Inflammatory macrophage treated with lipopolysaccharide for 1 hour (primary cell): Measurements from ENCODE around the gene SRA1.

ENCODE experiments used
- DNase-seq, 2 donors: peaks; one replicate each; pipeline ENCODE4 v3.0.0-alpha.2; 2020 to 2022

The SRA1 gene

DNA sequence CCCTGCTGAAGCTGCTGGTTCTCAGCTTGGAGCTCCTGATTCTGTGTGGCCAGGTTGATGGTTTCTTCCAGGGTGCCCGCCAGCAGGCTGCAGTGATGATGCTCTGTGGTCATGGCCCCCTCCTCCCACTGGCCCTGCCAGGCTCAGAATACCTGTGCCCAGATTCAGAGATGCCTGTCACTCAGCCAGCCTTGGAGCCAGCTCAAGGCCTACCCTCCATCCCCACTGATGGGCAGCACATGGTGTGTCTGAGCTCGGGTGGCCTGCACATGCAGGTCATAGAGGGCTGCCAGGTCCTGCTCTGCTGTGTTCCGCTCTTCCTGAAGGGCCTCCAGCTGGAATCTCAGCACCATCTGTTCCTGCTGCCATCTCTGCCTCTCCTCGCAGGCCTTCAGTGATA lies 12.8 kb upstream of the SRA1 start:
- no peak for DNase-seq

- DNase-seq, result peak; percentile 50 to 72
Observed at GRCh38 chr5:140569197-140569596, 11.9 kb upstream of the SRA1 start.

GRCh38 chr5:140568443-140569063 lies 11.3 kb upstream of the SRA1 start:
- no peak for DNase-seq

- DNase-seq, result no peak
Observed at GRCh38 chr5:140567871-140568270, 10.6 kb upstream of the SRA1 start.

- DNase-seq, result no peak
Observed at GRCh38 chr5:140567136-140567818, 10.0 kb upstream of the SRA1 start.

DNA sequence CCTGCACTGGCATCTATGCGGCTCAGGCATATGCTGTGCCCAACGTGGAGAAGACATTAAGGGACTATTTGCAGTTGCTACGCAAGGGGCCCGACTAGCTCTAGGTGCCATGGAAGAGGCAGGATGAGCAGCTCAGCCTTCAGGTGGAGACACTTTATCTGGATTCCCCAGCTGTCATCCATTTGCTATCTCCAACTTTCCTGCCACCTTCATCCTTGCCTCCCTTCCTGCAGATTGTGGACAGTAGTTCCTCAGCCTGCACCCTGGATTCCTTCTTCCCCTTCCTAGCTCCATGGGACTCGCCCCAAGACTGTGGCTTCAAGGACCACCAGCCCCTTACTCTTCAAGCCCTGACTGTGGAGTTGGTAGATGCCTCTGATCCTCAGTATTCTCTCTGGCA lies 9.4 kb upstream of the SRA1 start:
- no peak for DNase-seq

GRCh38 chr5:140565780-140566095 lies 8.5 kb upstream of the SRA1 start:
- no peak for DNase-seq

GRCh38 chr5:140565024-140565779 lies 7.9 kb upstream of the SRA1 start:
- DNase-seq, result no peak

DNA sequence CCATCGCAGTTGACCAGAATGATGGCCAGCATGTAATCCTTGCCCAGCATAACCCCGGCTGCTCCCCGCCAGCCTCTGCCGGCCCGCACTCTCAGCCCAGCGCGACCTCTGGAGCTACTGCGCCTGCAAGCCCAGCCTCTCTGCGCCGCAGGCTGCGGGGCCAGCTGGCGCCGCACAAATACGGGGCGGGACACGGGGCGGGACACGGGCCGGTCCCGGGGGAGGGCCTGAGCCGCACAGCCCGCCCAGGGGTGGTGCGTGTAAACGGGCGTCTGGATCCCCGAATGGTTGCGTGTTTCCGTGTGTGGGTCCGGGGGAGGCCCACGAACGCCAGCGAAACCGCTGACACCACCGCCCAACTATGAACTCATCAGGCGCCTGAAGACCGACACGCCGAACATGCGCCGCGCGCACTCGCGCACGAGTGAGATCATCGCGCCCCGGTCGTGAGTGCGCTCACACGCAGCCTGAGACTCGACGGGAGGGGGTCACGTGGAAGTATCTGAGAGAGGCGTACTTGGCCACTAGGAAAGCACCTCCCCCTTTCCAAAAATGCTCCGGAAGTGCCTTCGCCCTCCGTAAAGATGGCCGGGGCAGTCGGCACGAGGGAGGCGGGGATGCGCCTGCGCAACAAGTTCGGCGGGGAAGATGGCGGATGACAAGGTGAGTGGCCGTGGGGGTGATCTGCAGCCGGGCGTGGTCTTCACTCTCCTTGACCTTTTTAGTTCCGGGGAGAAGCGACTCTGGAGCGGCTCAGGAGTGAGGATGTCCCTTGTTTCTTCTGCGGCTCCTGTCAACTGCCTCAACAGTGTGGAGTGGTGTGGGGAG lies 7.1 kb upstream of the SRA1 start, which contains the start of the genes APBB3 and SLC35A4:
Gene APBB3 (minus strand): TSS at position 403 of the 828 bp plus-strand sequence. CDS start 353 bp downstream, at position 50.
Gene SLC35A4 (plus strand): TSS at position 633 of the 828 bp plus-strand sequence. CDS start 2,342 bp downstream, outside the sequence.
- peak; percentile 97 to 98 for DNase-seq

DNA sequence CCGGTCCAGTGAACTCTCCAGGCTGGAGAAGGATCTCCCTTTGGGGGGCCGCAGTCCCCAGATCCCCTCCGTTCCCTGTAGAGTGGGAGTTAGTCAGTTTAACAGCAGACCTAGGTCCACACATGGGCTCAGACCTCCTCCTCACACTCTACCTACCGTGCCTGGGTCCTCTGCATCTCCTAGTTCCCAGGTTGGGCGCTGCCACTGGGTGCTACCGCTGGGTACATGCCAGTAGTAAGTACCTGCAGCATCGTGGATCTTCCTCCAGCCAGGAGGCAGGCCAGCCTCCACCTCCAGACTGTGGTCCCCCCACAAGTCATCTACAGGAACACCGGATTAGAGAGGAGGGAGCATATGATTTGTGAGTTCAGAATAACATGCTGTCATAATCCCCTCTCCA lies 6.3 kb upstream of the SRA1 start:
- DNase-seq, result no peak

DNA sequence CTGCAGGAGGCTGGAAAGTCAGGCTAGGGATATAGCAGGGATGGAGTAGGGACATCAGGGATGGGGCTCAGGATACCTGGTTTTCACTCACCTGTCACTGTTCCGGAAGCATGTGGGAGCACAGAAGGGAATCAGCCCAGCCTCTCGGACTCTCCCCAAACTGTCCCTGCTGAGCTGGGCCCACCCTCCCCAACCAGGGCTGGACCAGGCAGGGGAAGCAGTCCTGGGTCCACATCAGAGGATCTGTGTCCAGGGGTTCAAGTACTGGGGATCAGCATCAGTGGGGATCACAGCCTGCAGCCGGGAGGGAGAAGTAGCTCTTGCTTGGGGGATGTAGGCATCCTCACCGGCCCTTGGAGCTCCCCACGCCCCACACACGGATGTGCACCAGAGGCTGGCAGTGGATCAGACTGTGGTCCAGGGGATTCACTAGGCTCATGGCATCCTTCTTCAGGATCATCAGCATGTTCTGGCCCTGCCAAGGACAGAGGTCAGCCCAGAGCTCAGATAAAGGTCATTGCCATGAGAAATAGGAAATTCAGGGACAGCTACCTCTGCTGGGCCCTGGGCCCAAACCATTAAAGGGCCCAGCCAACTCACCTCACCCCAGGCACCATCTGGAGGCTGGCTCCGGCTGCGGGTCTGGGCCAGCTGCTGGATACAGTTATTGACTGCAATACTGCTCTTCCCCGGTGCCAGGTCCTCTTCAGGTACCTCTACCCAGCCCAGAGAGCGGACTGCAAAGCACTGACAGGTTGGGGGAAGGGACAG lies 4.7 kb upstream of the SRA1 start:
- no peak for DNase-seq

- DNase-seq, result no peak
Observed at GRCh38 chr5:140560227-140560626, 3.0 kb upstream of the SRA1 start.

- DNase-seq, result no peak
Observed at GRCh38 chr5:140558542-140558941, 1.3 kb upstream of the SRA1 start.

DNA sequence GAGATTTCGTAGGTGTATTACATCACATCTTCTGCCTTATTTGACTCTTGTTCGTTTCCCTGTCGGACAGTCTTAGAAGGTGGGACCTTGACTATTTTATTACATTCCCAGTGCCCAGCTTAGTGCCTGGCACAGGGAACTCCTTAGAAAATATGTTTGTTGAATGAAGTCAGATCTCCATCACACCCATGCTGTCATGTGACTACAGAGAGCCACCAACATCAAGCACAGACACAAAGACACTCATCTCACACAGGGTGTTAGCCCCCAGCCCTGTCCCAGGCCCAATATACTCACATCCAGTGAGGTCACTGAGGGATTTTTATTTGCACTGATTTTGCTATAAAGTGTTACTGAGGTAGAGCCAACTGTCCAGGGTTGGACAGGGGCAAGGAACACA lies 692 bp upstream of the SRA1 start:
- DNase-seq, result no peak

DNA sequence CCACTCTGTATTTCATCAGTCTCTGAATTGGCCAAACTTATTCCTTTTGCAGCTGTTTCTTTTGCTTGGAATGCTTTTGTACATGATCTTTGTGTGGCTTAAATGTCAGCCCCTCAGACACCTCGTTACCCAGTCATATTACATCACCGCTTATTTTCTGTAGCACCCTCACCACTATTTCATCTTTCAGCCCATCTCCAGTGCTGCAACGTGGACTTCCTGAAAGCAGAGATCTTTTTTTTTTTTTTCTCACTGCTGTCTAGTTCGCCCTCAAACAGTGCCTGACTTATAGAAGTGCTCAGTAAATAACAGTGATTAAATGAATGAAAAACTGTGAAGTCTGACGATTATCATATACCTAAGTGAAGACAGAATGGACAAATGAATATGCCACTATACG lies 835 bp downstream of the SRA1 start:
- peak; percentile 40 to 52 for DNase-seq

DNA sequence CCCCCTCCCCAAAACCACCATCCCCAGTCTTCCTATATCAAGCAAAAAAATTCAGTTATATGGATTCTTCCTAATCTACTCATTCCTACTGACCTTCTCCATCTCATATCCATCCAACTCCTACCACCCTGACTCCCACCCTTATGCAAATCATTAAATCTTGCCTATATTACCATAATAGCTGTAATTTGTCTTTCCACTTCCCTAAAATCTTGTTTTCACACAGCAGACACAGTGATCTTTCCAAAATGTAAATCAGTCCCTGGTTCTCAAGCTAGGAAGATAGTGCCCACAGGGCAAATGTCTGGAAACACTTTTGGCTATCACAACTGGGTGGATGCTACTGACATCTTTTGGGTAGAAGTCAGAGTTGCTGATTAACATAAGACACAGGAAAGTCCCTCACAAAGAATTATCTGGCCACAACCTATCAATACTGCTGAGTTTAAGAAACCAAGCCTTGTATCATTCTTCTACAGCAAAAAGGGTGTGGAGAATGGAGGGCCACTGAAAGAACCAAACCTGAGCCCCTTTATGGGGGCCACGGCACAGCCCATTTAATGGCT lies 1.4 kb downstream of the SRA1 start:
- DNase-seq, result peak in 1 of 2 donors; percentile 25

GRCh38 chr5:140554454-140554853 lies 2.8 kb downstream of the SRA1 start:
- DNase-seq, result peak; percentile 52 to 68

DNA sequence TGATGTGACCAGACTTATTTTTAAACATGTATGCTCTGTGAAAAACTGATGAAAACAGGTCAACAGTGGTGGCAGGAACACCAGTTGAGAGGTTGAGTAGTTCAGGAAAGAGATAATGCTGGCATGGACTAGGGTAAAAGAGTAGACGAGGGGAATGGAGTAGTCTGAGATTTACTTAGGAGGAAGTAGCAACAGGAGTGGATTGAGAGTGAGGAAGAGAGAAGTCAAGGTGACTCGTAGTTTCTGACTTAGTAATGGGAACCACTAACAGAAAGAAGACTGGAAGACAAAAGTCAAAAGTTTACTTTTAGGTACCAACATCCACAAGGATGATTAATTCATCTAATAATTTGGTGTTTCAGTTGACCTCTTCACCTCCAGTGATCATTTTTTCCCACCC lies 3.6 kb downstream of the SRA1 start:
- DNase-seq, result no peak

GRCh38 chr5:140551872-140552271 lies 5.4 kb downstream of the SRA1 start:
- DNase-seq, result no peak

DNA sequence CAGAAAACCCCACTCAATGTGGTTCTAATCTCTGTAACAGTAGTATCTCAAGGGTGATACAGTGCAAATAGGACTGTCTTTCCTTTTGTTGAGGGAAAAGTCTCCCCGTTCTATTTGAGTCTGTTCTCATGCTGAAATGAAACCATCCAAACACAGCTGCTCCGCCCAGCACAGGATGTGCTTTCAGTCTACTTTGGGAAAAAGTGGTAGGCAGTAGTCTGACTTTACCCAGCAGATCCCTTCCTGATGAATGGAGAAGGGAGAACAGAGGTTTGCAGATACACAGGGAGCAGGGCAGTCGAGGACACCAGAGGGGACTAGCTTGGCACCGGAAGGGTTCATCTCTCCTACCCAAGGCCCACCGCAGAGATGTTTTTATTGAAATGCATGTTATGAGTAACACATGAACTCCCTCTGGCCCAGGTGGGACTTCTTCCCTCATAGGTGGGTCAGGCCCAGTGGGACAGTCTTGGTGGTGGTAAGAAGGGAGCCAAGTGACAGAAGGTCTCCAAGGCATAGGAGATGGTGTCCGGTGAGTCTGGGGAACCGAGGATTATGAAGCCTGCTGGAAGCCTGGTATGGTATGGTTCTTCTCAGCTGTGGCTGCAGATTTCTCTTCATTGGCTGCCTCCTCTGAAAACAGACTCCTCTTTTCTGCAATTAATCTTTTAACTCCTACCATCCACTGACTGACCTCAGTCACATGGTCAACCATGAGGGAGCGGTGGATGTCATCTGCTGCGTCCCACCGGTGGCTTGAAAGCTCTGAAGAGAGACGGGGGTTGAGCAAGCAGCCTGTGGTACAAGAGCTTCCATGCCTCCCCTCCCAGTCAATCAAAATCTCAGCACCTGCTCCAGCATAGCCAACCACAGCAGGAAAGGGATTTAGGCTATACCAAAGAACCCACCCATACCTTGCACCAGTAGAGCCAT lies 6.9 kb downstream of the SRA1 start:
- no peak for DNase-seq
